ENCODE data around the gene PHF20.
"Not testable (repeated sequence)": the region's sequence is repeated elsewhere in the genome, so short reads cannot be mapped to it uniquely, and the experiment has no call there.

PHF20 gene

GRCh38 chr20:35886537-35886936, 114.7 kb downstream of the PHF20 start:
- DNase-seq (ENCODE audit: low spot score) = no peak

- DNase-seq (ENCODE audit: low spot score) = no peak
These were observed 115.7 kb downstream of the PHF20 start for GRCh38 chr20:35887393-35888064.

- no peak for DNase-seq (ENCODE audit: low spot score)
These were observed 116.8 kb downstream of the PHF20 start for GRCh38 chr20:35888657-35889056.

- DNase-seq (ENCODE audit: low spot score) = peak; percentile 55
These were observed 119.6 kb downstream of the PHF20 start for GRCh38 chr20:35891375-35891774.

GRCh38 chr20:35892871-35893270, 121.1 kb downstream of the PHF20 start:
- DNase-seq (ENCODE audit: low spot score) = no peak

GRCh38 chr20:35893942-35894341, 122.1 kb downstream of the PHF20 start:
- DNase-seq (ENCODE audit: low spot score) = no peak

- DNase-seq (ENCODE audit: low spot score) = not testable (repeated sequence)
These were observed 123.7 kb downstream of the PHF20 start for GRCh38 chr20:35895516-35895915.

GRCh38 chr20:35899064-35899463, 127.2 kb downstream of the PHF20 start:
- DNase-seq (ENCODE audit: low spot score) = no peak

- not testable (repeated sequence) for DNase-seq (ENCODE audit: low spot score)
These were observed 129.4 kb downstream of the PHF20 start for GRCh38 chr20:35901230-35901629.

GRCh38 chr20:35901678-35902544, 130.1 kb downstream of the PHF20 start:
- DNase-seq (ENCODE audit: low spot score) = peak; percentile 78

GRCh38 chr20:35902545-35902941, 130.7 kb downstream of the PHF20 start:
- DNase-seq (ENCODE audit: low spot score) = no peak

- DNase-seq (ENCODE audit: low spot score) = no peak
These were observed 132.0 kb downstream of the PHF20 start for GRCh38 chr20:35903843-35904242.

- no peak for DNase-seq (ENCODE audit: low spot score)
These were observed 133.3 kb downstream of the PHF20 start for GRCh38 chr20:35904982-35905663.

GRCh38 chr20:35907017-35907701, 135.3 kb downstream of the PHF20 start:
- no peak for DNase-seq (ENCODE audit: low spot score)

- DNase-seq (ENCODE audit: low spot score) = no peak
These were observed 136.2 kb downstream of the PHF20 start for GRCh38 chr20:35908007-35908406.

- DNase-seq (ENCODE audit: low spot score) = no peak
These were observed 137.4 kb downstream of the PHF20 start for GRCh38 chr20:35909176-35909575.

GRCh38 chr20:35909796-35910195, 138.0 kb downstream of the PHF20 start:
- DNase-seq (ENCODE audit: low spot score) = no peak

GRCh38 chr20:35910254-35910653, 138.4 kb downstream of the PHF20 start:
- no peak for DNase-seq (ENCODE audit: low spot score)

- no peak for DNase-seq (ENCODE audit: low spot score)
These were observed 141.1 kb downstream of the PHF20 start for GRCh38 chr20:35912881-35913280.

- no peak for DNase-seq (ENCODE audit: low spot score)
These were observed 145.3 kb downstream of the PHF20 start for GRCh38 chr20:35917077-35917476.

- no peak for DNase-seq (ENCODE audit: low spot score)
These were observed 146.2 kb downstream of the PHF20 start for GRCh38 chr20:35918021-35918420.

- no peak for DNase-seq (ENCODE audit: low spot score)
These were observed 148.7 kb downstream of the PHF20 start for GRCh38 chr20:35920523-35920922.

Data from AG08396 (cell line).